Endothelial cell of umbilical vein (primary cell): ENCODE results near the gene PARP6. TPM values are rescaled to one million over a fixed set of nuclear protein-coding genes. Genes with fewer than 3 reads are reported as not detected.

Experiments used
- BruUV-seq: library from RNA; stranded (reverse); fragments of 400-500 nt; replicated peaks from 2 replicates; lab custom pipeline; 2021; lab: Mats Ljungman, UMichigan
- CTCF ChIA-PET: fragments of 300-600, 350-600 bp; sonication (Branson Sonifier 250); formaldehyde crosslinking; loops from one replicate; lab custom pipeline; 2021; ENCODE audit warnings: antibody characterized with exemption, inconsistent platforms; lab: Charles Lee
- POLR2A ChIA-PET: fragments of 300-600, 350-600 bp; sonication (Branson Sonifier 250); formaldehyde crosslinking; loops from one replicate; lab custom pipeline; 2021; ENCODE audit warnings: antibody characterized with exemption, inconsistent platforms; lab: Charles Lee
- DNase-seq: peaks from one replicate; pipeline ENCODE4 v3.0.0-alpha.2; 2011; ENCODE audit warnings: low read depth, low spot score
- FAIRE-seq: peaks from 2 replicates; lab custom pipeline; 2011; peaks lifted over from hg19 to GRCh38; lab: Jason Lieb, UNC
- H2AFZ ChIP-seq: 2 replicates; pipeline ENCODE4 v1.6.0; 2012; ENCODE audit warnings: low read depth, low read length, control low read depth, inconsistent platforms
- H3K27ac ChIP-seq: 2 replicates; pipeline ENCODE4 v1.5.1; 2011; ENCODE audit warnings: low read depth, mild to moderate bottlenecking, control low read depth, low read length, moderate library complexity; ENCODE audit not compliant: insufficient read depth
- H3K27me3 ChIP-seq, 2 experiments: 2 replicates each; pipeline versions ENCODE4 v1.6.0 to v1.6.1; 2011; ENCODE audit warnings: low read length in 2 of 2, mixed read lengths in 1 of 2; ENCODE audit not compliant: control insufficient read depth in 2 of 2, insufficient read depth in 2 of 2
- H3K36me3 ChIP-seq, 2 experiments: 2 replicates in 1 of 2; 3 replicates in 1 of 2; pipeline ENCODE4 v1.5.1; 2011; ENCODE audit warnings: low read length in 2 of 2, mild to moderate bottlenecking in 1 of 2, moderate library complexity in 1 of 2; ENCODE audit not compliant: control insufficient read depth in 2 of 2, insufficient read depth in 2 of 2; ENCODE audit errors: extremely low read depth in 1 of 2
- H3K4me1 ChIP-seq: 3 replicates; pipeline ENCODE4 v1.5.1; 2011; ENCODE audit warnings: mild to moderate bottlenecking, low read length; ENCODE audit not compliant: control insufficient read depth, insufficient read depth; ENCODE audit errors: extremely low read depth
- H3K4me2 ChIP-seq: 2 replicates; pipeline ENCODE4 v1.6.1; 2011; ENCODE audit warnings: low read length, control low read depth, mixed read lengths; ENCODE audit not compliant: insufficient read depth
- H3K4me3 ChIP-seq, 3 experiments: fragments of 200-600 bp in 1 of 3; sonication (generic), shearing (Covaris generic) in 1 of 3; replicated peaks in 1 of 3; 2 replicates each; pipeline ENCODE4 v1.5.1; 2011 to 2016; ENCODE audit warnings: control low read depth in 3 of 3, low read length in 3 of 3, mild to moderate bottlenecking in 2 of 3, inconsistent platforms in 1 of 3, low read depth in 1 of 3, moderate library complexity in 1 of 3; ENCODE audit not compliant: insufficient read depth in 1 of 3
- H3K79me2 ChIP-seq: 2 replicates; pipeline ENCODE4 v1.6.0; 2012; ENCODE audit warnings: low read length, inconsistent platforms; ENCODE audit not compliant: control insufficient read depth, insufficient read depth
- H3K9ac ChIP-seq: replicated peaks from 2 replicates; pipeline ENCODE3; 2011; ENCODE audit warnings: low read length, control low read depth; ENCODE audit not compliant: insufficient read depth; ENCODE audit errors: extremely low read depth
- H3K9me1 ChIP-seq: replicated peaks from 3 replicates; pipeline ENCODE4 v1.6.0; 2011; ENCODE audit warnings: mild to moderate bottlenecking, low read length; ENCODE audit not compliant: control insufficient read depth, insufficient read depth; ENCODE audit errors: extremely low read depth
- H3K9me3 ChIP-seq: replicated peaks from 2 replicates; pipeline ENCODE4 v1.5.1; 2012; ENCODE audit warnings: low read length, inconsistent platforms; ENCODE audit not compliant: control insufficient read depth, insufficient read depth
- H4K20me1 ChIP-seq: replicated peaks from 2 replicates; pipeline ENCODE3; 2011; ENCODE audit warnings: mild to moderate bottlenecking, low read length; ENCODE audit not compliant: control insufficient read depth, insufficient read depth; ENCODE audit errors: extremely low read depth
- EZH2 ChIP-seq: IDR thresholded peaks from 2 replicates; pipeline ENCODE4 v1.6.1; 2012; ENCODE audit warnings: borderline replicate concordance, low read depth, mild to moderate bottlenecking, moderate library complexity, low read length, inconsistent platforms; ENCODE audit not compliant: severe bottlenecking
- FOS ChIP-seq: IDR thresholded peaks from 2 replicates; pipeline ENCODE4 v1.6.1; 2011; ENCODE audit warnings: mild to moderate bottlenecking, low read length, moderate library complexity, borderline replicate concordance; ENCODE audit not compliant: insufficient read depth
- JUN ChIP-seq: IDR thresholded peaks from 2 replicates; pipeline ENCODE4 v1.6.1; 2011; ENCODE audit warnings: borderline replicate concordance, low read depth; ENCODE audit not compliant: insufficient read length, insufficient read depth
- MAX ChIP-seq: IDR thresholded peaks from 2 replicates; pipeline ENCODE4 v1.6.1; 2011; ENCODE audit not compliant: insufficient read depth, insufficient read length
- MYC ChIP-seq: IDR thresholded peaks from one replicate; pipeline ENCODE4 v1.6.1; 2011; ENCODE audit warnings: mild to moderate bottlenecking, low read depth, low read length
- dilution Hi-C: fragments of 300-500 bp; cut with MboI; formaldehyde crosslinking; loops from one replicate; pipeline ENCODE4 v1.15.0; 2019; ENCODE audit warnings: low sequenced_read_pairs; ENCODE audit not compliant: extremely low pct_ligation_motif_present
- intact Hi-C: fragments of 100-400 bp; cut with micrococcal nuclease; formaldehyde crosslinking; loops from one replicate; pipeline ENCODE4 v1.10.0; 2022
- polyA plus RNA-seq, 4 experiments: library from polyadenylated mRNA; depleted of rRNA in 3 of 4; stranded (reverse) in 3 of 4; unstranded in 1 of 4; fragments of >200 nt; gene quantifications; 2 replicates each; pipeline versions ENCODE4 v1.2.1 to v1.2.3, GENCODE V29; 2011 to 2012; ENCODE audit warnings: missing spikeins in 1 of 4
- total RNA-seq: library from RNA; stranded (reverse); gene quantifications from 2 replicates; pipeline ENCODE4 v1.2.3, GENCODE V29; 2021
- TF ChIP-seq, protein P1 (sequence below), 2 donors: IDR thresholded peaks; 1 replicate in 1 of 2; 2 replicates in 1 of 2; pipeline ENCODE4 v1.5.1; 2011; ENCODE audit warnings: low read length in 2 of 2, mild to moderate bottlenecking in 2 of 2, moderate library complexity in 2 of 2, control low read depth in 1 of 2, inconsistent platforms in 1 of 2, low read depth in 1 of 2; ENCODE audit not compliant: insufficient read depth in 1 of 2; ENCODE audit errors: extremely low read depth in 1 of 2

The PARP6 gene
- total and polyA plus RNA-seq, 2 donors (not counting 3 experiments of a cell fraction or from before 2014, with no cell fraction given) = 41.1 to 53.3 TPM

DNA sequence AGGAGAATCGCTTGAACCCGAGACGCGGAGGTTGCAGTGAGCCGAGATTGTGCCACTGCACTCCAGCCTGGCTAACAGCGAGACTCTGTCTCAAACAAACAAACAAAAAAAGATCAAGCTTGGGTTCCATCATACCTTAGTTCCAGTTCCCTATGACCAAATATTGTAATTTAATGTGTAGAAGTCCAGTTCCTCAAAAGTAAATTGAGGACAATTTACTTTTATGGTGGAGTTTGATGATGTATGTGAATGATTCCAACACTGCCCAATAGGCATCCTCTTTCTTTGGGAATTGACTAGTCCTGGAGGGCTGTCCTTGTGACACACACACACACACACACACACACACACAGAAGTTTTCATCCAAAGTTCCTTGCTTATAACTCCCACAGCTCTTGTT lies 38.6 kb downstream of the PARP6 start:
- peaks cover 19% of the 10 kb centered on the region for H3K79me2 ChIP-seq
- H3K4me3 ChIP-seq = no peak overlapping the region
- H3K4me2 ChIP-seq = no peak overlapping the region
- no peak for TF ChIP-seq FOS
- TF ChIP-seq, protein P1, sequence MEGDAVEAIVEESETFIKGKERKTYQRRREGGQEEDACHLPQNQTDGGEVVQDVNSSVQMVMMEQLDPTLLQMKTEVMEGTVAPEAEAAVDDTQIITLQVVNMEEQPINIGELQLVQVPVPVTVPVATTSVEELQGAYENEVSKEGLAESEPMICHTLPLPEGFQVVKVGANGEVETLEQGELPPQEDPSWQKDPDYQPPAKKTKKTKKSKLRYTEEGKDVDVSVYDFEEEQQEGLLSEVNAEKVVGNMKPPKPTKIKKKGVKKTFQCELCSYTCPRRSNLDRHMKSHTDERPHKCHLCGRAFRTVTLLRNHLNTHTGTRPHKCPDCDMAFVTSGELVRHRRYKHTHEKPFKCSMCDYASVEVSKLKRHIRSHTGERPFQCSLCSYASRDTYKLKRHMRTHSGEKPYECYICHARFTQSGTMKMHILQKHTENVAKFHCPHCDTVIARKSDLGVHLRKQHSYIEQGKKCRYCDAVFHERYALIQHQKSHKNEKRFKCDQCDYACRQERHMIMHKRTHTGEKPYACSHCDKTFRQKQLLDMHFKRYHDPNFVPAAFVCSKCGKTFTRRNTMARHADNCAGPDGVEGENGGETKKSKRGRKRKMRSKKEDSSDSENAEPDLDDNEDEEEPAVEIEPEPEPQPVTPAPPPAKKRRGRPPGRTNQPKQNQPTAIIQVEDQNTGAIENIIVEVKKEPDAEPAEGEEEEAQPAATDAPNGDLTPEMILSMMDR (IDR thresholded peaks at IDR 0.05; ENCODE audit: extremely low read depth in 1 of 2, insufficient read depth in 1 of 2, low read depth in 1 of 2, low read length in 2 of 2) = no peak
- TF ChIP-seq MYC = no peak
- TF ChIP-seq JUN = no peak
- TF ChIP-seq MAX = no peak
- TF ChIP-seq EZH2 = no peak
- no peaks in the 10 kb centered on the region for H3K9me1 ChIP-seq
- dilution Hi-C loops (no loop called here), intact Hi-C loops (loop anchor here (10.0 kb wide), 1 partner anchor 939 kb away; no protein-coding TSS in a partner anchor)
- H3K27me3 ChIP-seq = no peaks in the 10 kb centered on the region
- no peak for DNase-seq
- FAIRE-seq = no peak
- H2AFZ ChIP-seq = no peak overlapping the region
- no peaks in the 10 kb centered on the region for H4K20me1 ChIP-seq
- H3K4me1 ChIP-seq = peaks cover 36% of the 10 kb centered on the region
- no peak overlapping the region for H3K9ac ChIP-seq
- H3K27ac ChIP-seq = no peak overlapping the region
- no TSS peak for BruUV-seq
- no peaks in the 10 kb centered on the region for H3K36me3 ChIP-seq
- no peaks in the 10 kb centered on the region for H3K9me3 ChIP-seq
- CTCF ChIA-PET = no interaction called here
- POLR2A ChIA-PET = no interaction called here
